ENCODE data around the gene PCDHB15. TPM values are rescaled to one million over a fixed set of nuclear protein-coding genes. Genes with fewer than 3 reads are reported as not detected.
"Not testable (repeated sequence)": the region's sequence is repeated elsewhere in the genome, so short reads cannot be mapped to it uniquely, and the experiment has no call there.

PCDHB15 gene
- total RNA-seq (2014; rRNA removed; shearing (Covaris generic)): 0.74 and 1.0 TPM in 2 replicates

DNA sequence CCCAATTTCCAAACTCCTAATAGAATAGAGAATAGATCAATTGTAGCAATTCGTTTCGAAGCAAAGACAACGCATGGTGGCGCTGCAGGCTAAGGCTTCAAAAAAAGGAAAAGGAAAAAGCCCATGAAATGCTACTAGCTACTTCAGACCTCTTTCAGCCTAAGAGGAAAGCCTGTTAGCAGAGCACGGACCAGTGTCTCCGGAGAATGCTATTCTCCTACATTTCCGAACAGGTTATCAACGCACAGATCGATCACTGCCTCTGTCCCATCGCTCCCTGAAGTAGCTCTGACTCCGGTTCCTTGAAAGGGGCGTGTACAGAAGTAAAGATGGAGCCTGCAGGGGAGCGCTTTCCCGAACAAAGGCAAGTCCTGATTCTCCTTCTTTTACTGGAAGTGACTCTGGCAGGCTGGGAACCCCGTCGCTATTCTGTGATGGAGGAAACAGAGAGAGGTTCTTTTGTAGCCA, at the start of gene PCDHB15:
Gene PCDHB15 (plus strand): TSS at position 146 of the 468 bp plus-strand sequence. CDS start 184 bp downstream, at position 330.
- Histone ChIP-seq H3K27me3 (replicated peaks) (no peaks in the 10 kb centered on the region), H3K9me3 (replicated peaks) (peaks cover 19% of the 10 kb centered on the region), H3K4me1 (replicated peaks) (no peaks in the 10 kb centered on the region), H3K4me3 (no peak within 1 kb of the TSS), H3K36me3 (no peaks in the 10 kb centered on the region), H3K27ac (no peak within 1 kb of the TSS)
- peak in 1 of 2 experiments; percentile 11 for DNase-seq (ENCODE audit: low read depth in 1 of 2, low spot score in 2 of 2)

DNA sequence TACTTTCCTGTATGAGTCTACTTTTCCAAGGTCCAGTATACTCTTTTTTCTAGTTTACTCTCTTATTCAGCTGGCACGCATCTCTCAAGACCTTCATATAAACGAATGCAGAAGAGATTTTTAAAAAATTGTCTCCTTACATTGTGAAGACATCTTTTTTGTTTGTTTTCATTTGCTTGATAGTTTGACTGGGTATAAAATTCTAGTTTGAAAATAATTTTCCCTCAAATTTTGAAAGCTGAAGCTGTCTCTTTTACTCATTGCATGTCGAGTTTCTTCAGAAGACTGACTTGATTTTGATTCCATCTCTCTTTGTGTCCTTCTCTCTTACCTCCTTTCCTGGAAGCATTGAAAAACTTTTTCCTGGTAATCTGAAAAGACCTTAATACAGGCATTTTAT, 48.8 kb upstream of the PCDHB15 start:
- H3K4me1 ChIP-seq (replicated peaks): no peaks in the 10 kb centered on the region
- DNase-seq (ENCODE audit: low read depth in 1 of 2, low spot score in 2 of 2): no peak
- H3K9me3 ChIP-seq (replicated peaks): peaks cover 16% of the 10 kb centered on the region
- H3K36me3 ChIP-seq: no peaks in the 10 kb centered on the region
- H3K27me3 ChIP-seq (replicated peaks): no peaks in the 10 kb centered on the region
- H3K27ac ChIP-seq: no peak overlapping the region
- no peak overlapping the region for H3K4me3 ChIP-seq

DNA sequence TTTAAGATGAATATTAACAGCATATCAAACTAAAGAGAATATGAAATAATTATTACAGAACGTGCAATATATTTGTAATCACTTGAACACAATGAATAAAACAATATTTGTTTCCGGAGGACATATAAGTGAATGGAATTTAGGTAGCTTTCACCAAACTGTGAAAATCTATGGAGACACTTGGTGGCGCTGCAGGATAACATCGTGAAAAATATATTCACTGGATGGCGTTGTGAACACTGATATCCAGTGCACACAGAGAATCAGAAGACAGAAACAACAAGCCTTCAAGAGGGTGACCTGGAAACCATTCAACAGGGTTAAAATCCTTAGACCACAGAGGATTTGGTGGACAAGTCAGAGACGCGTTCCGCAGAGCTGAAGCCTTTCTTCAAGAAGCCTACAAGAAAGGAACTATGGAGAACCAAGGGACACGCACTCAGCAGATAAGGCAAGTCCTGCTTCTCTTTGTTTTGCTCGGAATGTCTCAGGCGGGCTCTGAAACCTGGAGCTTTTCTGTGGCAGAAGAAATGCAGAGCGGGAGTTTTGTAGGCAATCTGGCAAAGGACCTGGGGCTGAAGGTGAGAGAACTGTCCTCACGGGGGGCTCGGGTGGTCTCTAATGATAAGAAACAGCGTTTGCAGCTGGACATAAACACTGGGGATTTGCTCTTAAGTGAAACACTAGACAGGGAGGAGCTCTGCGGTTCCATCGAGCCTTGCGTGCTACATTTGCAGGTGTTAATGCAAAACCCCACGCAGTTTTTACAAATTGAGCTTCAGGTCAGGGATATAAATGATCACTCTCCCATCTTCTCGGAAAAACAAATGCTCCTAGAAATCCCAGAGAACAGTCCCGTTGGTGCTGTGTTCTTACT, 45.6 kb upstream of the PCDHB15 start, which contains the start of gene PCDHB11:
Gene PCDHB11 (plus strand): TSS at position 269 of the 877 bp plus-strand sequence. CDS start 148 bp downstream, at position 417.
- no peak for DNase-seq (ENCODE audit: low read depth in 1 of 2, low spot score in 2 of 2)
- no peak within 1 kb of the TSS for H3K27ac ChIP-seq
- H3K36me3 ChIP-seq: no peaks in the 10 kb centered on the region
- peaks cover 13% of the 10 kb centered on the region; the same call in 1 of the 2 replicates for H3K9me3 ChIP-seq (replicated peaks)
- H3K4me1 ChIP-seq (replicated peaks): no peaks in the 10 kb centered on the region
- no peak within 1 kb of the TSS for H3K4me3 ChIP-seq
- no peaks in the 10 kb centered on the region for H3K27me3 ChIP-seq (replicated peaks)

DNA sequence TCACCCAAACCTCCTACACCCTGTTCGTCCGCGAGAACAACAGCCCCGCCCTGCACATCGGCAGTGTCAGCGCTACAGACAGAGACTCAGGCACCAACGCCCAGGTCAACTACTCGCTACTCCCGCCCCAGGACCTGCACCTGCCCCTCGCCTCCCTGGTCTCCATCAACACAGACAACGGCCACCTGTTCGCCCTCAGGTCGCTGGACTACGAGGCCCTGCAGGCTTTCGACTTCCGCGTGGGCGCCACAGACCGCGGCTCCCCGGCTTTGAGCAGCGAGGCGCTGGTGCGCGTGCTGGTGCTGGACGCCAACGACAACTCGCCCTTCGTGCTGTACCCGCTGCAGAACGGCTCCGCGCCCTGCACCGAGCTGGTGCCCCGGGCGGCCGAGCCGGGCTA, 44.1 kb upstream of the PCDHB15 start:
- H3K4me3 ChIP-seq; H3K36me3 ChIP-seq; DNase-seq (ENCODE audit: low read depth in 1 of 2, low spot score in 2 of 2); H3K4me1 ChIP-seq (replicated peaks); H3K27ac ChIP-seq; H3K27me3 ChIP-seq (replicated peaks): not testable (repeated sequence)
- peaks cover 13% of the 10 kb centered on the region; the same call in 1 of the 2 replicates for H3K9me3 ChIP-seq (replicated peaks)

DNA sequence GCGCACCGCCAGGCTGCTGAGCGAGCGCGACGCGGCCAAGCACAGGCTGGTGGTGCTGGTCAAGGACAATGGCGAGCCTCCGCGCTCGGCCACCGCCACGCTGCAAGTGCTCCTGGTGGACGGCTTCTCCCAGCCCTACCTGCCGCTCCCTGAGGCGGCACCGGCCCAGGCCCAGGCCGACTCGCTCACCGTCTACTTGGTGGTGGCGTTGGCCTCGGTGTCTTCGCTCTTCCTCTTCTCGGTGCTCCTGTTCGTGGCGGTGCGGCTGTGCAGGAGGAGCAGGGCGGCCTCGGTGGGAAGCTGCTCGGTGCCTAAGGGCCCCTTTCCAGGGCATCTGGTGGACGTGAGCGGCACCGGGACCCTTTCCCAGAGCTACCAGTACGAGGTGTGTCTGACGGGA, 43.5 kb upstream of the PCDHB15 start:
- not testable (repeated sequence) for DNase-seq (ENCODE audit: low read depth in 1 of 2, low spot score in 2 of 2); H3K4me3 ChIP-seq; H3K4me1 ChIP-seq (replicated peaks); H3K36me3 ChIP-seq; H3K27me3 ChIP-seq (replicated peaks); H3K27ac ChIP-seq
- peaks cover 13% of the 10 kb centered on the region; the same call in 1 of the 2 replicates for H3K9me3 ChIP-seq (replicated peaks)

DNA sequence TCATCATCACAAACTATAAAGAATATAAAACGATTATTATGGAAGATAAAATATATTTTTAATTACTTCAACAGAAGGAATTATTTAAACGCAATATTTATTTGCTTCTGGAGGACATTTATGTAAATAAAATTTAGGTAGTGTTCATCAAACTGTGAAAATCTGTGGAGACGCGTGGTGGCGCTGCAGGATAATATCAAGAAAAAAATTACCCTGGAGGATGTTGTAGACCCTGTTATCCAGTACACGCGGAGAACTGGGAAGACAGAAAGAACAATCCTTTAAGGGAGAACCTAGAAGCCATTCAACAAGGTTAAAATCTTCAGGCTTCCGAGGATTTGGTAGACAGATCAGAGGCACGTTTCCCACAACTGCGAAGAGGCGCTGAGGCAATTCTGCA, 36.7 kb upstream of the PCDHB15 start, which contains the start of gene PCDHB12:
Gene PCDHB12 (plus strand): TSS at position 242 of the 400 bp plus-strand sequence. CDS start 189 bp downstream, outside the sequence.
- H3K4me3 ChIP-seq: peak within 1 kb of the TSS; percentile 13; the same call in 1 of the 2 replicates

DNA sequence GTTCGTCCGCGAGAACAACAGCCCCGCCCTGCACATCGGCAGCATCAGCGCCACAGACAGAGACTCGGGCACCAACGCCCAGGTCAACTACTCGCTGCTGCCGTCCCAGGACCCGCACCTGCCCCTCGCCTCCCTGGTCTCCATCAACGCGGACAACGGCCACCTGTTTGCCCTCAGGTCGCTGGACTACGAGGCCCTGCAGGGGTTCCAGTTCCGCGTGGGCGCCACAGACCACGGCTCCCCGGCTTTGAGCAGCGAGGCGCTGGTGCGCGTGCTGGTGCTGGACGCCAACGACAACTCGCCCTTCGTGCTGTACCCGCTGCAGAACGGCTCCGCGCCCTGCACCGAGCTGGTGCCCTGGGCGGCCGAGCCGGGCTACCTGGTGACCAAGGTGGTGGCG, 34.9 kb upstream of the PCDHB15 start:
- H3K36me3 ChIP-seq; H3K27ac ChIP-seq; H3K9me3 ChIP-seq (replicated peaks); H3K4me3 ChIP-seq; H3K4me1 ChIP-seq (replicated peaks); DNase-seq (ENCODE audit: low read depth in 1 of 2, low spot score in 2 of 2); H3K27me3 ChIP-seq (replicated peaks): not testable (repeated sequence)

More for the DNA sequence above, 36.7 kb upstream of the PCDHB15 start, which contains the start of gene PCDHB12:
- no peaks in the 10 kb centered on the region for H3K4me1 ChIP-seq (replicated peaks)
- no peaks in the 10 kb centered on the region for H3K27me3 ChIP-seq (replicated peaks)
- H3K9me3 ChIP-seq (replicated peaks): no peaks in the 10 kb centered on the region
- H3K27ac ChIP-seq: no peak within 1 kb of the TSS
- peak in 1 of 2 experiments; percentile 15 for DNase-seq (ENCODE audit: low read depth in 1 of 2, low spot score in 2 of 2)
- H3K36me3 ChIP-seq: no peaks in the 10 kb centered on the region

DNA sequence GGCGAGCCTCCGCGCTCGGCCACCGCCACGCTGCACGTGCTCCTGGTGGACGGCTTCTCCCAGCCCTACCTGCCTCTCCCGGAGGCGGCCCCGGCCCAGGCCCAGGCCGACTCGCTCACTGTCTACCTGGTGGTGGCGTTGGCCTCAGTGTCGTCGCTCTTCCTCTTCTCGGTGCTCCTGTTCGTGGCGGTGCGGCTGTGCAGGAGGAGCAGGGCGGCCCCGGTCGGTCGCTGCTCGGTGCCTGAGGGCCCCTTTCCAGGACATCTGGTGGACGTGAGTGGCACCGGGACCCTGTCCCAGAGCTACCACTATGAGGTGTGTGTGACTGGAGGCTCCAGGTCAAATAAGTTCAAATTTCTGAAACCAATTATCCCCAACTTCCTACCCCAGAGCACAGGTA, 34.3 kb upstream of the PCDHB15 start:
- H3K36me3 ChIP-seq; H3K4me1 ChIP-seq (replicated peaks); H3K27me3 ChIP-seq (replicated peaks); DNase-seq (ENCODE audit: low read depth in 1 of 2, low spot score in 2 of 2); H3K9me3 ChIP-seq (replicated peaks); H3K27ac ChIP-seq; H3K4me3 ChIP-seq: not testable (repeated sequence)

DNA sequence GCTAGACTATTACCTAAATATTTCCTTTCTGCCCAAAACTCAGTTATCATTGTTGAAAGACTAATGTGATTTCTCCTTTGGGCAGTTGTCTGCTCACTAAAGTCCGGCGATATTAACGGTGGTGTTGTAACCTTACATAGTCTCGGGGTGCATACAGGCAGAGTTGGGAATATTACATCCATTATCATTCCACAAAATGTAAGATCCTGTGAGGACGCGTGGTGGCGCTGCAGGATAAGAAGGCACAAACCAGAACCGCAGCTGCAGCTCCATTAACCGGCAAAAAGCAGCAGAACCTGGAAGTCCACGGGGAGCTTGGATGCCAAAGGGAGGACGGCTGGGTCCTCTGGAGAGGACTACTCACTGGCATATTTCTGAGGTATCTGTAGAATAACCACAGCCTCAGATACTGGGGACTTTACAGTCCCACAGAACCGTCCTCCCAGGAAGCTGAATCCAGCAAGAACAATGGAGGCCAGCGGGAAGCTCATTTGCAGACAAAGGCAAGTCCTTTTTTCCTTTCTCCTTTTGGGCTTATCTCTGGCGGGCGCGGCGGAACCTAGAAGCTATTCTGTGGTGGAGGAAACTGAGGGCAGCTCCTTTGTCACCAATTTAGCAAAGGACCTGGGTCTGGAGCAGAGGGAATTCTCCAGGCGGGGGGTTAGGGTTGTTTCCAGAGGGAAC, 31.4 kb upstream of the PCDHB15 start, which contains the start of gene PCDHB13:
Gene PCDHB13 (plus strand): TSS at position 264 of the 684 bp plus-strand sequence. CDS start 205 bp downstream, at position 469.
- H3K36me3 ChIP-seq; H3K4me1 ChIP-seq (replicated peaks); H3K9me3 ChIP-seq (replicated peaks); DNase-seq (ENCODE audit: low read depth in 1 of 2, low spot score in 2 of 2); H3K4me3 ChIP-seq; H3K27me3 ChIP-seq (replicated peaks); H3K27ac ChIP-seq: not testable (repeated sequence)

DNA sequence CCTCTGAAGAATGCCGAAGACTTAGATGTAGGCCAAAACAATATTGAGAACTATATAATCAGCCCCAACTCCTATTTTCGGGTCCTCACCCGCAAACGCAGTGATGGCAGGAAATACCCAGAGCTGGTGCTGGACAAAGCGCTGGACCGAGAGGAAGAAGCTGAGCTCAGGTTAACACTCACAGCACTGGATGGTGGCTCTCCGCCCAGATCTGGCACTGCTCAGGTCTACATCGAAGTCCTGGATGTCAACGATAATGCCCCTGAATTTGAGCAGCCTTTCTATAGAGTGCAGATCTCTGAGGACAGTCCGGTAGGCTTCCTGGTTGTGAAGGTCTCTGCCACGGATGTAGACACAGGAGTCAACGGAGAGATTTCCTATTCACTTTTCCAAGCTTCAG, 30.6 kb upstream of the PCDHB15 start:
- not testable (repeated sequence) for H3K9me3 ChIP-seq (replicated peaks); H3K4me1 ChIP-seq (replicated peaks); H3K4me3 ChIP-seq; H3K27ac ChIP-seq; DNase-seq (ENCODE audit: low read depth in 1 of 2, low spot score in 2 of 2); H3K36me3 ChIP-seq; H3K27me3 ChIP-seq (replicated peaks)

DNA sequence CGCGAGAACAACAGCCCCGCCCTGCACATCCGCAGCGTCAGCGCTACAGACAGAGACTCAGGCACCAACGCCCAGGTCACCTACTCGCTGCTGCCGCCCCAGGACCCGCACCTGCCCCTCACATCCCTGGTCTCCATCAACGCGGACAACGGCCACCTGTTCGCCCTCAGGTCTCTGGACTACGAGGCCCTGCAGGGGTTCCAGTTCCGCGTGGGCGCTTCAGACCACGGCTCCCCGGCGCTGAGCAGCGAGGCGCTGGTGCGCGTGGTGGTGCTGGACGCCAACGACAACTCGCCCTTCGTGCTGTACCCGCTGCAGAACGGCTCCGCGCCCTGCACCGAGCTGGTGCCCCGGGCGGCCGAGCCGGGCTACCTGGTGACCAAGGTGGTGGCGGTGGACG, 29.7 kb upstream of the PCDHB15 start:
- not testable (repeated sequence) for H3K36me3 ChIP-seq; DNase-seq (ENCODE audit: low read depth in 1 of 2, low spot score in 2 of 2); H3K27me3 ChIP-seq (replicated peaks); H3K4me1 ChIP-seq (replicated peaks); H3K9me3 ChIP-seq (replicated peaks); H3K4me3 ChIP-seq; H3K27ac ChIP-seq

DNA sequence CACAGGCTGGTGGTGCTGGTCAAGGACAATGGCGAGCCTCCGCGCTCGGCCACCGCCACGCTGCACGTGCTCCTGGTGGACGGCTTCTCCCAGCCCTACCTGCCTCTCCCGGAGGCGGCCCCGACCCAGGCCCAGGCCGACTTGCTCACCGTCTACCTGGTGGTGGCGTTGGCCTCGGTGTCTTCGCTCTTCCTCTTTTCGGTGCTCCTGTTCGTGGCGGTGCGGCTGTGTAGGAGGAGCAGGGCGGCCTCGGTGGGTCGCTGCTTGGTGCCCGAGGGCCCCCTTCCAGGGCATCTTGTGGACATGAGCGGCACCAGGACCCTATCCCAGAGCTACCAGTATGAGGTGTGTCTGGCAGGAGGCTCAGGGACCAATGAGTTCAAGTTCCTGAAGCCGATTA, 29.2 kb upstream of the PCDHB15 start:
- DNase-seq (ENCODE audit: low read depth in 1 of 2, low spot score in 2 of 2); H3K36me3 ChIP-seq; H3K27ac ChIP-seq; H3K27me3 ChIP-seq (replicated peaks); H3K4me3 ChIP-seq; H3K9me3 ChIP-seq (replicated peaks); H3K4me1 ChIP-seq (replicated peaks): not testable (repeated sequence)

DNA sequence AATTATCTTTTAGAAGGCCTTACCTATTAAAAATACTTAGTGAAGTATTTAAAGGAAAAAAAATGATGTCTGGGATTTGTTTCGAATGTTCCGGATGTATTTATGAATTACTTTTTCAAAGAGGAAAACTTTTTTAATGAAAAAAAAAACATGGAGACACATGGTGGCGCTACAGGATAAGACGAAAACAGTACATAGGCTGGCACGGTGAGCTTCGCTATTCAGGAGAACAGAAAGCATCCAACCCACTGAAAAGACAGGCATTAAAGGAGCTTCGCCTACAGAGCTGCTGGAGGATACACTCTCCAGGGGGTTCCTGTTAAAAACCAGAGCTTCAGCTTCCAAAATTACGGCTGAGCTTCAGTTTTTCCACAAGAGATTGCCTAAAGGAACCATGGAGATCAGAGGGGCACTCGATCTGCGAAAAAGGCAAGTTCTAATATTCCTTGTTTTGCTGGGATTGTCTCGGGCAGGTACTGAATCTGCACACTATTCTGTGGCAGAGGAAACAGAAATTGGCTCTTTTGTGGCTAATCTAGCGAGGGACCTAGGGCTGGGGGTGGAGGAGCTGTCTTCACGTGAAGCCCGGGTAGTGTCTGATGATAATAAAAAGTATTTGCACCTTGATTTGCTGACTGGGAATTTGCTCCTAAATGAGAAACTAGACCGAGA, 21.9 kb upstream of the PCDHB15 start, which contains the start of gene PCDHB14:
Gene PCDHB14 (plus strand): TSS at position 232 of the 672 bp plus-strand sequence. CDS start 163 bp downstream, at position 395.
- H3K4me3 ChIP-seq: peak within 1 kb of the TSS; percentile 43
- no peaks in the 10 kb centered on the region for H3K27me3 ChIP-seq (replicated peaks)
- no peaks in the 10 kb centered on the region for H3K4me1 ChIP-seq (replicated peaks)
- peak in 1 of 2 experiments; percentile 74 for DNase-seq (ENCODE audit: low read depth in 1 of 2, low spot score in 2 of 2)
- H3K27ac ChIP-seq: no peak within 1 kb of the TSS
- peaks cover 2% of the 10 kb centered on the region; the same call in 1 of the 2 replicates for H3K9me3 ChIP-seq (replicated peaks)
- H3K36me3 ChIP-seq: no peaks in the 10 kb centered on the region
